ENCODE results near the gene EIF1.

GRCh38 chr17:41697122-41697962 lies 8.7 kb downstream of the EIF1 start:
- no peak for TF ChIP-seq CTCF (conservative IDR thresholded peaks at IDR 0.05)
- TF ChIP-seq EZH2 (IDR thresholded peaks at IDR 0.05; ENCODE audit: low read depth) = no peak
